GM19193 (cell line): ENCODE data around the gene STAB2.

Experiments used
- POLR2A ChIP-seq: IDR thresholded peaks from 4 replicates; pipeline ENCODE4 v1.6.1; 2011; ENCODE audit not compliant: insufficient read depth, insufficient read length; ENCODE audit errors: extremely low read depth

STAB2 gene

GRCh38 chr12:103728323-103728722 is 141.2 kb downstream of the STAB2 start:
- TF ChIP-seq POLR2A = no peak

GRCh38 chr12:103729499-103729898 is 142.4 kb downstream of the STAB2 start:
- no peak for TF ChIP-seq POLR2A

- TF ChIP-seq POLR2A = no peak
These were observed 144.5 kb downstream of the STAB2 start for GRCh38 chr12:103731539-103731938.

- TF ChIP-seq POLR2A = no peak
These were observed 147.8 kb downstream of the STAB2 start for GRCh38 chr12:103734863-103735262.

GRCh38 chr12:103735291-103735690 is 148.2 kb downstream of the STAB2 start:
- no peak for TF ChIP-seq POLR2A

GRCh38 chr12:103736572-103736971 is 149.5 kb downstream of the STAB2 start:
- no peak for TF ChIP-seq POLR2A

- TF ChIP-seq POLR2A = no peak
These were observed 150.8 kb downstream of the STAB2 start for GRCh38 chr12:103737881-103738280.

- no peak for TF ChIP-seq POLR2A
These were observed 155.4 kb downstream of the STAB2 start for GRCh38 chr12:103742349-103742932.

GRCh38 chr12:103743788-103744187 is 156.7 kb downstream of the STAB2 start:
- no peak for TF ChIP-seq POLR2A

GRCh38 chr12:103745962-103746361 is 158.9 kb downstream of the STAB2 start:
- no peak for TF ChIP-seq POLR2A

GRCh38 chr12:103748002-103748401 is 160.9 kb downstream of the STAB2 start:
- TF ChIP-seq POLR2A = no peak

GRCh38 chr12:103748875-103749274 is 161.8 kb downstream of the STAB2 start:
- TF ChIP-seq POLR2A = no peak

- TF ChIP-seq POLR2A = no peak
These were observed 164.1 kb downstream of the STAB2 start for GRCh38 chr12:103751171-103751570.

- no peak for TF ChIP-seq POLR2A
These were observed 164.5 kb downstream of the STAB2 start for GRCh38 chr12:103751600-103751999.

- no peak for TF ChIP-seq POLR2A
These were observed 168.4 kb downstream of the STAB2 start for GRCh38 chr12:103755425-103755824.

- no peak for TF ChIP-seq POLR2A
These were observed 169.4 kb downstream of the STAB2 start for GRCh38 chr12:103756443-103756842.

- TF ChIP-seq POLR2A = no peak
These were observed 170.2 kb downstream of the STAB2 start for GRCh38 chr12:103757248-103757647.
